Naive thymus-derived CD4-positive, alpha-beta T cell (primary cell): ENCODE data around the gene NSFL1C. TPM values are rescaled to one million over a fixed set of nuclear protein-coding genes. Genes with fewer than 3 reads are reported as not detected.
"Not testable (repeated sequence)": the region's sequence is repeated elsewhere in the genome, so short reads cannot be mapped to it uniquely, and the experiment has no call there.

ENCODE experiments used
- ATAC-seq: fragments of 150-1000 bp; cut with Tn5 transposase; 2 replicates; pipeline ENCODE4 v1.10.0; 2021; ENCODE audit warnings: mild to moderate bottlenecking, moderate library complexity
- CTCF ChIA-PET: fragments of 350-600 bp; sonication (Branson Sonifier 250); formaldehyde crosslinking; loops from one replicate; lab custom pipeline; 2021; ENCODE audit warnings: antibody characterized with exemption; lab: Charles Lee
- POLR2A ChIA-PET: fragments of 350-600 bp; sonication (Branson Sonifier 250); formaldehyde crosslinking; loops from one replicate; lab custom pipeline; 2021; ENCODE audit warnings: antibody characterized with exemption, inconsistent platforms; lab: Charles Lee
- DNase-seq, 9 donors: peaks; one replicate each; pipeline versions ENCODE4 v3.0.0 to v3.0.0-alpha.2; 2020 to 2022; ENCODE audit warnings: mixed read lengths in 1 of 9
- H3K27ac ChIP-seq: one replicate; pipeline ENCODE4 v1.7.0; 2013; ENCODE audit warnings: mild to moderate bottlenecking, low read depth, low read length, moderate library complexity
- H3K27me3 ChIP-seq, 2 donors: one replicate each; pipeline ENCODE4 v1.7.0; 2013; ENCODE audit warnings: low read length in 2 of 2, mild to moderate bottlenecking in 2 of 2, moderate library complexity in 2 of 2; ENCODE audit not compliant: control insufficient read depth in 2 of 2, insufficient read depth in 2 of 2
- H3K36me3 ChIP-seq, 3 experiments: 1 replicate in 2 of 3; 2 replicates in 1 of 3; pipeline ENCODE4 v1.7.0; 2013; ENCODE audit warnings: low read length in 3 of 3, mild to moderate bottlenecking in 3 of 3, moderate library complexity in 1 of 3; ENCODE audit not compliant: insufficient read depth in 3 of 3, control insufficient read depth in 2 of 3
- H3K4me1 ChIP-seq, 2 donors: one replicate each; pipeline ENCODE4 v1.7.0; 2013; ENCODE audit warnings: low read length in 2 of 2, mild to moderate bottlenecking in 2 of 2, moderate library complexity in 1 of 2; ENCODE audit not compliant: control insufficient read depth in 2 of 2, insufficient read depth in 2 of 2
- H3K4me3 ChIP-seq: 2 replicates; pipeline ENCODE4 v1.7.0; 2013; ENCODE audit warnings: mild to moderate bottlenecking, low read length
- H3K9me3 ChIP-seq, 3 experiments: 1 replicate in 2 of 3; 2 replicates in 1 of 3; pipeline ENCODE4 v1.7.0; 2013; ENCODE audit warnings: low read length in 3 of 3; ENCODE audit not compliant: control insufficient read depth in 2 of 3
- H3K27ac Mint-ChIP-seq, 9 donors: one replicate each; pipeline ENCODE4 v1.8.0; 2020 to 2022; ENCODE audit warnings: mixed read lengths in 9 of 9, mild to moderate bottlenecking in 8 of 9, moderate library complexity in 5 of 9, inconsistent platforms in 2 of 9
- H3K27me3 Mint-ChIP-seq, 5 donors: one replicate each; pipeline ENCODE4 v1.8.0; 2021 to 2022; ENCODE audit warnings: mixed read lengths in 5 of 5, mild to moderate bottlenecking in 1 of 5
- H3K36me3 Mint-ChIP-seq, 5 donors: one replicate each; pipeline ENCODE4 v1.8.0; 2020 to 2022; ENCODE audit warnings: mixed read lengths in 5 of 5, mild to moderate bottlenecking in 3 of 5, inconsistent platforms in 1 of 5
- H3K4me1 Mint-ChIP-seq, 7 donors: one replicate each; pipeline ENCODE4 v1.8.0; 2020 to 2022; ENCODE audit warnings: mixed read lengths in 7 of 7, mild to moderate bottlenecking in 3 of 7, inconsistent platforms in 1 of 7
- H3K4me3 Mint-ChIP-seq, 10 donors: one replicate each; pipeline ENCODE4 v1.8.0; 2020 to 2022; ENCODE audit warnings: mild to moderate bottlenecking in 10 of 10, mixed read lengths in 10 of 10, moderate library complexity in 6 of 10, inconsistent platforms in 2 of 10
- H3K9me3 Mint-ChIP-seq, 11 donors: one replicate each; pipeline ENCODE4 v1.8.0; 2020 to 2022; ENCODE audit warnings: mixed read lengths in 11 of 11, mild to moderate bottlenecking in 4 of 11, inconsistent platforms in 1 of 11, moderate library complexity in 1 of 11
- intact Hi-C, 2 donors: fragments of 100-400 bp; cut with micrococcal nuclease; formaldehyde crosslinking; loops; one replicate each; pipeline ENCODE4 v1.15.1; 2023
- polyA plus RNA-seq, 2 donors: library from polyadenylated mRNA; unstranded; fragments of 300-500 nt; fragmentation: Illumina TruSeq; gene quantifications; one replicate each; pipeline ENCODE4 v1.2.3, GENCODE V29; 2021
- total RNA-seq, 6 experiments: library from RNA in 5 of 6; stranded (reverse) in 5 of 6; gene quantifications; 1 replicate in 5 of 6; 2 replicates in 1 of 6; pipeline ENCODE4 v1.2.3 and lab custom pipeline; 2021 to 2026

NSFL1C gene
- total and polyA plus RNA-seq, 7 experiments from 2014 or later = 59.3 to 81.8 (median 65.7) TPM

DNA sequence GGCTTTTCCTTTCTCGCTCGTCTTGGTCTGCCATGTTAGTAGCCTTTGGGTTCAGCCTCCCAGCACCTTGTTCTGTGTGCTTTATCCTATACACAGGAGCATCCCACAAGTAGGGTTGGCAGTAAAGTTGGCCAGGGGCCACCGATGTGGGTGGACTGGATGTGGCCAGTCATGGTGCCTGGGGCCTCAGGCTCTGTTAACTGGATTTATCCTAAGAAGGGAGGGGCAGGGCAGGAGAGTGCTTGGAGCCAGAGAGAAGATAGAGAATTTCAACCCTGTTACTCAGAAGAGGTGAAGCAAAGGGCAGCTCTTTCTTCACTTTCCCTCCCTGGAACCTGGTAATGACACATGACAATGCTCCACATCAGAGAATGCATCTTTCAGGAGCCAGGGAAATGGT, 38.7 kb upstream of the NSFL1C start:
- Mint-ChIP-seq H3K9me3 (peaks cover 0 to 14% (median 2%) of the 10 kb centered on the region in 11 donors), H3K4me1 (peaks cover 3 to 8% (median 4%) of the 10 kb centered on the region in 7 donors), H3K4me3 (no peak overlapping the region), H3K27me3 (peaks cover 5 to 52% (median 16%) of the 10 kb centered on the region in 5 donors), H3K36me3 (no peaks in the 10 kb centered on the region), H3K27ac (no peak overlapping the region)
- intact Hi-C loops = no loop called here
- no peak overlapping the region for H3K4me3 ChIP-seq
- no peak for DNase-seq
- H3K9me3 ChIP-seq = peaks cover 0 to 3% (median 0%) of the 10 kb centered on the region in 3 experiments
- no peak overlapping the region for H3K27ac ChIP-seq
- peaks cover 0 to 6% of the 10 kb centered on the region in 2 donors for H3K27me3 ChIP-seq
- ATAC-seq = no peak
- CTCF ChIA-PET = interaction anchor here (2.3 kb wide), 1 partner anchor 38 kb away, joined by 7 read pairs; no protein-coding TSS in a partner anchor
- no peaks in the 10 kb centered on the region for H3K4me1 ChIP-seq
- no peaks in the 10 kb centered on the region for H3K36me3 ChIP-seq
- POLR2A ChIA-PET = no interaction called here

DNA sequence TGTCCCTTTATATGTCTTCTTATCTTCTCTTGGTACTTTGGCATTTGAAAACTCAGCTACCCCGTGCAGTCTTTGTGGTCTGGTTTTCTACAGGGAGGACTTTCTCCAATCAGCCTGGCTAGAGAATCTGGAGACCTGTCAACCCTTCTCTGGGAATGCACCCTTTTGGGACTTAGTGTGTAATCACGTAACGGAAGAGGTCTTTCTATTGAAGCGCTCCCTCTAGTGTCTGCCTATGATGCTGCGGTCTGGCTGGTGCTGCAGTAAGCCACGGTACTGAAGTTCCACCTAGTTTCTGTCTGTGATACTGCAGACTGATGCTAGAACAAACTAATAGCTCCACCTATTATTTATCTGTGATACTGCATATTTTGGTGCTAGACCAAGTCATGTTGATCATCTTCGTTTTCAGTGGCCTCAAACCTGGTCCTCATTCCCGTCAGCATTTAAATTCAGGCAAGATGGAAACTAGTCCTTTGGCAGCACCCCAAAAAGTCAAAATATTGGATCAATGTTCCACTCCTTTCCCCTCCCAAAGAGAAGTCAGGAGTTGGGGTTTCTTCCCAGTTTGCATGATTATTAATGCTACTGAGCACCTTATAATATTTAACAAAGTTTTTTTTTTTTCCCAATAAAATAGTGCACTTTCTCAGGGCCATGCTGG, 37.0 kb upstream of the NSFL1C start:
- DNase-seq (peak; percentile 31 to 81 (median 78)), ATAC-seq (peak; percentile 100)
- H3K27ac ChIP-seq = no peak overlapping the region
- Mint-ChIP-seq H3K4me3 (peak overlapping the region in 1 of 10 donors; percentile 51), H3K9me3 (peaks cover 0 to 17% (median 2%) of the 10 kb centered on the region in 11 donors), H3K4me1 (peaks cover 3 to 8% (median 4%) of the 10 kb centered on the region in 7 donors), H3K36me3 (peaks cover 0 to under 1% (median 0%) of the 10 kb centered on the region in 5 donors), H3K27me3 (peaks cover 9 to 61% (median 31%) of the 10 kb centered on the region in 5 donors), H3K27ac (peak overlapping the region in 4 of 9 donors; percentile 3 to 75 (median 20))
- CTCF ChIA-PET = interaction anchor here (0.6 to 2.3 kb wide), 18 partner anchors 8 to 376 kb away, joined by 3 to 7 read pairs (median 3); no protein-coding TSS in a partner anchor
- no peaks in the 10 kb centered on the region for H3K36me3 ChIP-seq
- H3K9me3 ChIP-seq = peaks cover 0 to 3% (median 0%) of the 10 kb centered on the region in 3 experiments
- H3K4me3 ChIP-seq = no peak overlapping the region
- POLR2A ChIA-PET = no interaction called here
- intact Hi-C loops = loop anchor here (1.0 to 5.0 kb wide), 6 partner anchors 36 to 286 kb away; partner anchors contain the start of gene NSFL1C (in 1 of the 2)
- H3K4me1 ChIP-seq = no peaks in the 10 kb centered on the region
- peaks cover 0 to 6% of the 10 kb centered on the region in 2 donors for H3K27me3 ChIP-seq

DNA sequence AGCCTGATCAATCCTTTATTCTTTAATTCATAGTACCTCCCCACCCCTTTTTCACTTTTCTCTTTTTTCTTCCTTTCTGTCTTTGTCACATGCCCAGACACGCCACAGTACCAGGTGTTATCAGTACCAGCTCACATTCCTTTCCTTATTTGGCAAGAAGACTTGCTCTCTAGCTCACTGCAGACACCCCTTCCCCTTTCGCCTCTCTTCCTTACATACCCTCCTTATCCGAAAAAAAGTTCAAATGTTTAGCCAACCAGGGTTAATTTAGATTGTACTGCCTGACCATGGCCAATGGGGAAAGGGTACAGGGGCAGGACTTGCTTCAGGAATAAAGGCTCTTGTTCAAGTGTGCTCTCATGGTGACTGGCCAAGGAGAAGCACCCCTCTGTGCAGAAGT, 33.8 kb upstream of the NSFL1C start:
- peaks cover 18 to 70% (median 45%) of the 10 kb centered on the region in 5 donors for H3K27me3 Mint-ChIP-seq
- H3K9me3 ChIP-seq = peaks cover 0 to 3% (median 0%) of the 10 kb centered on the region in 3 experiments
- intact Hi-C loops = loop anchor here in 1 of 2 donors (5.0 kb wide), 1 partner anchor 283 kb away; no protein-coding TSS in a partner anchor

DNA sequence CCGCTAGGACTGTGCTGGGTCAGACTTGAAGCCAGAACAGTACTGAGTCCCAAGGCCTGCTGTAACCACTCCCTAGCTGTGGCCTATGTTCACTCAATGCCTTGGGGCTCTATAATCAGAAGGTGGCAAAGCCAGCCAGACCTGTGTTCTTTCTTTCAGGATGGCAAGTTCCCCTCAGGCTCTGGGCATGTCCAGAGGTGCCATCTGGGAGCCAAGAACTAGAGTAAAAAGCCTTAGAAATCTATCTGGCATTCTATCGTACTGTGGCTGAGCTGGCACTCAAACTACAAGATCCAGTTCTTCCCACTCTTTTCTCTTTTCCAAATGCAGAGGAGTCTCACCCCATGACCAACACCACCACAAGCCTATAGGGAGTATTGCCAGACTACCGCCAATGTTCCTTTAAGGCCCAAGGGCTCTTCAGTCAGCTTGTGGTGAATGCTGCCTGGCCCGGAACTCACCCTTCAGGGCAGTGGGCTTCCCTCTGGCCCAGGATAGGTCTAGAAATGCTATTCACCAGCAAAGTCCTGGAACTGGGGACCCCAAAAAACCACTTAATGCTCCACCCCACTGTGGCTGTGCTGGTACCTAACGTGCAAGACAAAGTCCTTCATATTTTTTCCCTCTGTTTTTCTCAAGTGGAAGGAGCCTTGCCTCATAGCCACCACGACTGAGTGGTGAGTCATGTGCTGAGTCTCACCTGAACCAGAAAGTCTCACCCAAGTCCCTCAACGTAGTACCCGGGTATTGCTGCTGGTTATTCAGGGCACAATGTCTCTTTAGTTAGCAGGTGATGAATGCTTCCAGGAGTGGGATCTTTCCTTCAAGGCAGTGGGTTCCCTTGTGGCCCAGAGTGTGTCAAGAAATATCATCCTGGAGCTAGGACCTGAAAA, 33.1 kb upstream of the NSFL1C start:
- ChIA-PET CTCF (interaction anchor here (1.0 kb wide), 1 partner anchor 9 kb away, joined by 3 read pairs; no protein-coding TSS in a partner anchor), POLR2A (no interaction called here)
- DNase-seq (no peak), ATAC-seq (no peak)
- H3K27me3 Mint-ChIP-seq = peaks cover 18 to 72% (median 45%) of the 10 kb centered on the region in 5 donors
- Histone ChIP-seq H3K36me3 (no peaks in the 10 kb centered on the region), H3K4me1 (no peaks in the 10 kb centered on the region), H3K27ac (no peak overlapping the region), H3K27me3 (peaks cover 0 to 10% of the 10 kb centered on the region in 2 donors), H3K9me3 (peaks cover 0 to 3% (median 0%) of the 10 kb centered on the region in 3 experiments), H3K4me3 (no peak overlapping the region)
- peaks cover 0 to 21% (median 4%) of the 10 kb centered on the region in 11 donors for H3K9me3 Mint-ChIP-seq
- intact Hi-C loops = loop anchor here in 1 of 2 donors (5.0 kb wide), 1 partner anchor 282 kb away; no protein-coding TSS in a partner anchor
- peaks cover 3 to 11% (median 4%) of the 10 kb centered on the region in 7 donors for H3K4me1 Mint-ChIP-seq
- H3K27ac Mint-ChIP-seq = no peak overlapping the region
- H3K4me3 Mint-ChIP-seq = no peak overlapping the region
- peaks cover 0 to 5% (median 0%) of the 10 kb centered on the region in 5 donors for H3K36me3 Mint-ChIP-seq

More for the DNA sequence above, 33.8 kb upstream of the NSFL1C start:
- H3K36me3 Mint-ChIP-seq = peaks cover 0 to 5% (median 0%) of the 10 kb centered on the region in 5 donors
- H3K27ac ChIP-seq = no peak overlapping the region
- H3K9me3 Mint-ChIP-seq = peaks cover 0 to 21% (median 4%) of the 10 kb centered on the region in 11 donors
- H3K27ac Mint-ChIP-seq = no peak overlapping the region
- DNase-seq = no peak
- no peak overlapping the region for H3K4me3 Mint-ChIP-seq
- no peaks in the 10 kb centered on the region for H3K36me3 ChIP-seq
- ChIA-PET POLR2A (no interaction called here), CTCF (no interaction called here)
- H3K27me3 ChIP-seq = peaks cover 0 to 10% of the 10 kb centered on the region in 2 donors
- H3K4me1 Mint-ChIP-seq = peaks cover 3 to 8% (median 4%) of the 10 kb centered on the region in 7 donors
- no peak for ATAC-seq
- H3K4me1 ChIP-seq = no peaks in the 10 kb centered on the region
- no peak overlapping the region for H3K4me3 ChIP-seq

DNA sequence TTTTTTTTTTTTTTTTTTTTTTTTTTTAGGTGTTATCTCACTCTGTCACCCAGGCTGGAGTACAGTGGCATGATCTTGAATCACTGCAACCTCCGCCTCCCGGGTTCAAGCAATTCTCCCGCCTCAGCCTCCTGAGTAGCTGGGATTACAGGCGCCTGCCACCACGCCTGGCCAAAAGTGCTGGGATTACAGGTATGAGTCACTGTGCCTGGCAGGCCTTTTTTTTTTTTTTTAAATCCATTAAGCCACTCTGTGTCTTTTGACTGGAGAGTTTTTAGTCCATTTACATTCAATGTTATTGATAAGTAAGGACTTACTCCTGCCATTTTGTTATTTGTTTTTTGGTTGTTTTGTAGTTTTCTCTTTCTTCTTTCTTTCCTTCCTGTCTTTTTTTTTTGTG, 30.7 kb upstream of the NSFL1C start:
- H3K4me1 ChIP-seq, DNase-seq, H3K4me3 Mint-ChIP-seq, intact Hi-C loops, H3K4me3 ChIP-seq, H3K9me3 ChIP-seq, H3K27ac Mint-ChIP-seq, H3K36me3 ChIP-seq, ATAC-seq, H3K36me3 Mint-ChIP-seq, H3K27ac ChIP-seq: not testable (repeated sequence)
- Mint-ChIP-seq H3K27me3 (peaks cover 12 to 66% (median 37%) of the 10 kb centered on the region in 5 donors), H3K9me3 (peaks cover 0 to 14% (median 3%) of the 10 kb centered on the region in 11 donors), H3K4me1 (peaks cover 5 to 15% (median 11%) of the 10 kb centered on the region in 7 donors)
- peaks cover 0 to 10% of the 10 kb centered on the region in 2 donors for H3K27me3 ChIP-seq
- POLR2A ChIA-PET = interaction anchor here (0.7 kb wide), 1 partner anchor 154 kb away, joined by 6 read pairs; no protein-coding TSS in a partner anchor
- CTCF ChIA-PET = interaction anchor here (0.6 kb wide), 2 partner anchors 128 to 253 kb away, joined by 3 to 5 read pairs; no protein-coding TSS in a partner anchor

DNA sequence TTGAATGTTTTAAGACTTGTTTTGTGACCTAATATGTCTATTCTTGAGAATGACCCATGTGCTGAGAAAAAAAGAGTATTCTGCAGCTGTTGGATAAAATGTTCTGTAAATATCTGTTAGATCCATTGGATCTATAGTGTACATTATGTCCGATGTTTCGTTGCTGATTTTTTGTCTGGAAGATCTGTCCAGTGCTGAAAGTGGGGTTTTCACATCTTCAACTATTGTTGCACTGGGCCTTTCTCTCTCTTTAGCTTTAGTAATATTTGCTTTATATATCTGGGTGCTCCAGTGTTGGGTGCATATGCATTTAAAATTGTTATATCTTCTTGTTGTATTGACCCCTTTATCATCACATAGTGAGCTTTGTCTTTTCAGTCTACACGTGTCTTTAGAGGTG, 30.3 kb upstream of the NSFL1C start:
- H3K4me1 Mint-ChIP-seq = peaks cover 5 to 19% (median 12%) of the 10 kb centered on the region in 7 donors

More for the DNA sequence above, 30.3 kb upstream of the NSFL1C start:
- H3K4me3 ChIP-seq = no peak overlapping the region
- H3K9me3 ChIP-seq = no peaks in the 10 kb centered on the region
- POLR2A ChIA-PET = no interaction called here
- no peak overlapping the region for H3K4me3 Mint-ChIP-seq
- intact Hi-C loops = no loop called here
- H3K27me3 Mint-ChIP-seq = peaks cover 12 to 63% (median 33%) of the 10 kb centered on the region in 5 donors
- H3K9me3 Mint-ChIP-seq = peaks cover 0 to 11% (median 2%) of the 10 kb centered on the region in 11 donors
- H3K27ac Mint-ChIP-seq = no peak overlapping the region
- DNase-seq (no peak), ATAC-seq (no peak)
- H3K27ac ChIP-seq = no peak overlapping the region
- CTCF ChIA-PET = interaction anchor here (0.6 kb wide), 1 partner anchor 254 kb away, joined by 5 read pairs; no protein-coding TSS in a partner anchor
- peaks cover 0 to 6% of the 10 kb centered on the region in 2 donors for H3K4me1 ChIP-seq
- no peaks in the 10 kb centered on the region for H3K36me3 ChIP-seq
- peaks cover 0 to 10% of the 10 kb centered on the region in 2 donors for H3K27me3 ChIP-seq
- H3K36me3 Mint-ChIP-seq = peaks cover 0 to 5% (median 0%) of the 10 kb centered on the region in 5 donors
